ENCODE measurements around the gene TLK1. TPM values are rescaled to one million over a fixed set of nuclear protein-coding genes. Genes with fewer than 3 reads are reported as not detected.

TLK1 gene
- total and polyA plus RNA-seq, 2 of the 4 experiments (the other 2 are of a cell fraction), result 7.3 to 12.5 TPM

- H4K20me1 ChIP-seq (ENCODE audit: insufficient read depth, low read length), result no peaks in the 10 kb centered on the region
- no peak overlapping the region for H3K27ac ChIP-seq (ENCODE audit: insufficient read depth, low read length)
- H3K4me3 ChIP-seq (ENCODE audit: insufficient read depth, low read depth, low read length), result no peak overlapping the region
- H2BK20ac ChIP-seq (ENCODE audit: low read depth, low read length), result no peak overlapping the region
- no peak overlapping the region for H3K56ac ChIP-seq (ENCODE audit: extremely low read depth, insufficient read depth, low read length)
- no peak overlapping the region for H2AK5ac ChIP-seq (ENCODE audit: low read depth, low read length)
- DNase-seq, result no peak
- H2AFZ ChIP-seq (replicated peaks; ENCODE audit: low read length, poor library complexity), result no peak overlapping the region
- dilution Hi-C loops (cut with HindIII; ENCODE audit: low sequenced_read_pairs, unreplicated experiment) (no loop called here), in situ Hi-C loops (cut with MboI; ENCODE audit: low sequenced_read_pairs) (no loop called here), intact Hi-C loops (cut with micrococcal nuclease) (no loop called here)
- no peak overlapping the region for H3K9ac ChIP-seq (ENCODE audit: low read depth, low read length)
- no peaks in the 10 kb centered on the region for H3K4me1 ChIP-seq (ENCODE audit: control insufficient read depth, insufficient read depth, low read length)
- H4K91ac ChIP-seq (ENCODE audit: insufficient read depth, low read depth, low read length), result no peak overlapping the region
- H3K18ac ChIP-seq (ENCODE audit: low read depth, low read length), result no peak overlapping the region
- no peak for TF ChIP-seq BHLHE40 (IDR thresholded peaks at IDR 0.05; ENCODE audit: low read depth, low read length)
- no peak for TF ChIP-seq MAFK (IDR thresholded peaks at IDR 0.05; ENCODE audit: low read depth, low read length)
- TF ChIP-seq NFE2L2 (IDR thresholded peaks at IDR 0.05; ENCODE audit: low read depth, low read length), result no peak
- TF ChIP-seq ELK1 (IDR thresholded peaks at IDR 0.05; ENCODE audit: borderline replicate concordance, low read depth, low read length), result no peak
- H4K8ac ChIP-seq (ENCODE audit: low read depth in 2 of 2, low read length in 2 of 2), result no peak overlapping the region
- WGBS, 2 experiments (ENCODE audit: extremely low coverage in 2 of 2, insufficient read length in 1 of 2), result no CpG with 5 or more reads among the region's 1 CpG
- H2BK120ac ChIP-seq (ENCODE audit: low read depth, low read length), result no peak overlapping the region
- H3K4me2 ChIP-seq (ENCODE audit: low read depth, low read length), result no peak overlapping the region
- ChIA-PET POLR2A (ENCODE audit: unreplicated experiment) (no interaction called here), CTCF (no interaction called here)
- no peak overlapping the region for H3K23ac ChIP-seq (ENCODE audit: low read depth, low read length)
- H3K9me3 ChIP-seq (ENCODE audit: control insufficient read depth, insufficient read depth, low read length), result no peaks in the 10 kb centered on the region
- no peaks in the 10 kb centered on the region for H3K9me1 ChIP-seq (ENCODE audit: insufficient read depth, low read length)
- no peaks in the 10 kb centered on the region for H3K79me1 ChIP-seq (ENCODE audit: low read depth in 1 of 2, low read length in 2 of 2)
- H3K14ac ChIP-seq (replicated peaks; ENCODE audit: low read depth, low read length), result no peak overlapping the region
- ATAC-seq (ENCODE audit: low read depth), result no peak
- H2AK9ac ChIP-seq (replicated peaks; ENCODE audit: low read depth, low read length, poor library complexity), result no peak overlapping the region
- H4K5ac ChIP-seq (ENCODE audit: low read depth, low read length), result no peak overlapping the region
- no peak overlapping the region for H2BK15ac ChIP-seq (ENCODE audit: low read depth, low read length)
- BruUV-seq (replicated peaks), result no TSS peak
- no peak overlapping the region for H2BK5ac ChIP-seq (ENCODE audit: low read depth, low read length, poor library complexity, severe bottlenecking)
- H3K27me3 ChIP-seq (ENCODE audit: control insufficient read depth, insufficient read depth, low read length), result no peaks in the 10 kb centered on the region
- H3K4ac ChIP-seq (ENCODE audit: low read depth, low read length), result no peak overlapping the region
- no peaks in the 10 kb centered on the region for H3K36me3 ChIP-seq (ENCODE audit: control insufficient read depth, insufficient read depth, low read length)
These were observed 11.1 kb upstream of the TLK1 start for GRCh38 chr2:171171808-171172207.
